GM19463 (cell line): ENCODE data around the gene BBS7.

ENCODE experiments used
- ATAC-seq: cut with Tn5 transposase; IDR thresholded peaks from one replicate; pipeline ENCODE4 v1.9.1; 2021; ENCODE audit warnings: mild to moderate bottlenecking, moderate library complexity; ENCODE audit not compliant: unreplicated experiment

The BBS7 gene

DNA sequence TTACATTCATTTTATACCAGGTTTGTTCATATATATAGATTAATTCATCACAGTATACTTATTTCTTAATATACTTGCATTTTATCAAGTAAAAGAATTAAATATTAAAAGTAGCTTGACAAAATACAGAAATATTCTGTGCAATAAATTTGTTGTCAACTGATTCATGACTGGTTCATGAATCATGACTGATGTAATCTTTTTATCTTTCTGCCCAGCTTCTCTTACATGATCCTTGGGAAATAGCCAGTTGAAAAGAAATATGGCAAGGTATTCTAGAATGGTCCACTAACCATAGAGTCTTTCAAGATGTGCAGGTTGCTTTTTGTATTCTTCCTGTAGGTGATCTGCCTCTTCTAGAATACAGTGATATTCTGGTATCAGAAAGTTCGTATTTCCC is 42.4 kb downstream of the BBS7 start:
- no peak for ATAC-seq

DNA sequence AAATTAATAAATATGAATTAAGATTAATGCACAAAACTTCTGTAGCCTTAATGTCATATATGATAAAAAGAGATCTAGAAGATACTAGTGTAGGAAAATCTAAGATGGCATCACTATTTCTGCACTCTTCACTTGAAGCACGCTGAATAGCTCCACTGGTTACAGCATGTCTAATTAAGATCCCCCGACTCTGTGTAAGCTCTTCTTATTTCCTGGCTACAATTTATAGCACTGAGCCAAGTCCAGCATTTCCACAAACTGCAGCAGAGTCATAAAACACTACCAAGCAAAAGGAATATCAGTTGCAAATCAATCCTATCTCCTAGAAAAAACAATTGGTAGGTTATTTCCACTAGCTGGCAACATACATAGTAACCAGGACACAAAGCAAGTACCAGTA is 45.3 kb downstream of the BBS7 start:
- ATAC-seq = no peak

DNA sequence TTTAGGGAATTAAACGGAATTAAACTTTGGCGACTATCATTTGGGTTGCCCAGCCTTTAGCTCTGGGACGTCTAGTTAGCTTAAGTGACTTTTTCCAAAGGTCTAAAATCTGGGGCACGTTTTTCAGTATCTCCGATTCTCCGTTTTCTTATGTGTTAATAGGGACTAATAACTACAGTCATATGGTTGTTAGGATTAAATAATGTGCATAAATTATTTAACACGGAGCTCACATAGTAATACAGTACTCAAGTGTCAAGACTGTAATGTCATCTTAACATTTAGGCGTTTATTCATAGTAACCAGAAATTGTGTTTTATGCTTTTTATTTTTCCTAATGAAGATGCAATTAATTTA is 46.1 kb downstream of the BBS7 start:
- no peak for ATAC-seq

DNA sequence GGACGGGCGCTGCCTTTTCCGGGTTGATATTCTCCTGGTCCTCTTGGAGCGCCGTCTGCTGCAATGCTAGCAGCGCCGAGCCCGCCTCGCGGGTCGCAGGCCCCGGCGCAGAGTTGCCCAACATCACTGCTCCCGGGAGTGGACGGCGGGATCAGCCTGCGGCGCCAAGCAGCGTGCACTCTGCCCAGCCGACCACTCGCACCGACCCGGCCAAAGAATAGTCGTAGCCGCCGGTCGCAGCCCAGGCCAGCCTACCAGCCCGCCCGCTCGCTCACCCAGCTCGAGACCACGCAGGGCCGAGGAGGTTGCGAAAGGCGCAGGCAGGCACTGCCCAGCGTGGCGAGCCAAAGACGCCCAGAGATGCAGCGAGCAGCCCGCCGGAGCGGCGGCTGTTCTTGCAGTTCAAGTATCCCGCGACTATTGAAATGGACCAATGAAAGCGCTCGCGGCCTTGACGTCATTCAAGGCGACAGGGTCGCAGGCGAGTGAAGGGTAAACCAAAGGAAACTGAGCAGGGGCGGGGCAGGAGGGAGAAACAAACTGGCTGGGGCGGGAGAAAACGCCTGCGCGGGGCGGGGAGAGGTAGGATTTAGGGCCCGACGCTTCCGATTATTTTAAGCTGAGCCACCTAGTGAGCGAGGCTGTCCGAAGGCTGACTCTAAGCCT is 46.6 kb downstream of the BBS7 start, which contains the start of gene CCNA2:
CCNA2 (minus strand) TSS at position 379 of the 666 bp plus-strand sequence; CDS start at position 124, 255 bp downstream.
- peak; percentile 92 for ATAC-seq

DNA sequence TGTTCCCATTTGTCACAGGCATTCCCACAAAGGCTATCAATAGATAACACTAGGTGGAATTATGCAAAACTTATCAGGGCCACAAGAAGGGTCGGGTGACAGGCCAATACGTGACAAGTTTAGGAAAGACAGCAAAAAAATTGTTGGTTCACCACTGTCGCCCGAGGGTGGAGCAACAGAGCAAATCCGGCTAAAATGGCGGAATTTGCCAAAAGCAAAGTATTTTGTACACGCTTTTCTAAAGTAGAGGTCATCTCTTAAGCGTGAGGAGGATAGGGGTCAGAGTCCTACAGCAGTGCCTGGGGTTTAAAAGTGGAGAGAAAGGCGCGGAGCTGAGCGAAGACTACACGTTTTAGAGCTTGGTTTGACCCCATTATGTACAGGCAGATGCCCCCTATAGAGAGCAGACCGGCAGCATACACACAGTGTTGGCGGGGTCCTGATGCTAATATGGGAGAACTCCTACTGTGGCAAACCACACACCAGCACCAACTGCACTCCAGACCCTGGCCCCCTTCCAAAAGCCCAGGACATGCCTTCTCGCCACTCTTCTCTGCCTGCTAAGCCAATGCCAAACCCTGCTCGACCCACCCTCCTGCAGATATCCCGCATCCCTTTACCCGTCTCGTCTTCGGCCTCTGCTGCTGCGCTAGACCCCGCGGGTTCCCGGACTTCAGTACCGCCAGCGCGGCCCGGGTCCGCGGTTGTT is 47.3 kb downstream of the BBS7 start:
- ATAC-seq = peak; percentile 33

DNA sequence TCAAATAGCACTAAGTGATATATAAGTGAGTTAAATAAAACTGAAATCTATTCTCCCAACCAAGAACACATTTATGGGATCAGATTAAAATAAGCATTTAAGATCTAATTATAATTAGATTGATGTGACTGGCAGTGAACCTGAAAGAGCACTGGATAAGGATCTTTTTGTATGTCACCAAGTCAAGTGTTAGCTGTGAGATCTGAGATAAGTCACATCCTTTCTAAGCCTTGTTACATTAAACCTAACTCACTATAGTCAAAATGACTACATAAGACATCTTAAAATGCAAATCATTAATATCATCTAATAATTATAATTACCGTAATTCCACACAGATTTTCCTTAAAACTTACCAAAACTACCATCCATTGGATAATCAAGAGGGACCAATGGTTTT is 48.2 kb downstream of the BBS7 start:
- ATAC-seq = no peak

DNA sequence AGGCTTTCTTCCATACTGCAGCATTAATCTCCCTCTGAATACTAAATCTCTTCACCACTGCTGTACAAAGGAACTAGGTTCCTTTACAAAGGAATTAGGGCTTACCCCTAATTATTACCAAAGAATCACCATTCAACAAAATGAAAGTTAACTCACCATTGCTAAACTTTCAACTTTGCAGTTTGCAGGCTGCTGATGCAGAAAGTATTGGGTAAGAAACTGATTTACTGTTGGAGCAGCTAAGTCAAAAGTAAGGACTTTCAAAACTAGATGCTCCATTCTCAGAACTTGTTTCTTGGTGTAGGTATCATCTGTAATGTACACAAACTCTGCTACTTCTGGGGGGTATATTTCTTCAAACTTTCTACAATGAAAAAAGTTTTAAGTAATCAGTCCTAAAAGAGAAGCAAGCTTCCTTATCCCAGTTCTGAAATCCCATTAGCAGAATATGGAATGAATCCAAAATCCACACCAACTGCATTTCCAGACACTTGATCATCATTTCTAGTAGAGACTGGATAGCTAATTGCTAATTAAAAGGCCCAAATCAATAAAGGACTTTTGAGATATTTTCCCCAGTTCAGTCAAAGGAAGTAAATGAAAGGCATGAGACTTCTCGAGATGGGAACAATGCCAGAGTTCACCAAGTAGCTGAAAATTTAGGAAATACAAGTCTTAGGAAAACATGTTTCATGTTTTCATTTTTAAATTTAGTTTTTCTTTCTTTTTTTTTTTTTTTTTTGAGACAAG is 50.9 kb downstream of the BBS7 start:
- ATAC-seq = no peak

DNA sequence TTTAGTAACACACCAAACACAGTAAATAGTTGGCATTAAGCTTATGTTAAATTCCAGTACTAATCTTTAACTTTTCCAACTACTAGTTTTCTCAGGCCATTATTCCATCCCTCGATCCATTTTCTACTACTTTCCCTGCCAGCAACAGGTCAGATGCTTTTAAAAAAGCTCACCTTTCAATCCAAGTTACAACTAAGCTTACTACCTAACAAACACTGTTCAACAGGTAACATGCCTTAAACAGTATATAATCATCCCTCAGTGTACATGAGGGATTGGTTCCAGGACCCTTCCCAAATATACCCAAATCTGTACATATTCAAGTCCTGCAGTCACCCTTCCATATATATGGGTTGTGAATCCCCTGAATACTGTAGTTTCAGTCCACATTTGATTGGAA is 52.1 kb downstream of the BBS7 start:
- ATAC-seq = no peak

DNA sequence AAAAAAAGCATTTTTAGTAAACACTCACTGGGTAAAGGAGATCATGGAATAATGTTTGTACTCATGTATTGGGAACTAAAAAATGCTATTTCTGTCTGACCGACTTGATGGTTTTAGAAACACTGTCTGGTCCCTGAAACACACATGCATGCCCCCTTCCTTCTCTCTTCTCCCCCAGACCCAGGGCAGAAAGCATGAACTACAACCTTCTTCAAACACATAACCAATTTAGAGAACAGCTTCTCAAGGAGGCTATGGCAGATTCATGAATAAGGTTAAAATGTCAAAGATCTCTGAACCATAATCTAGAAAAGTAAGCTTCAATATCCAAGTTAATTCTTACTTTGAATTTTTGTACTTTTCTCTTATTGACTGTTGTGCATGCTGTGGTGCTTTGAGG is 52.6 kb downstream of the BBS7 start:
- ATAC-seq = no peak

DNA sequence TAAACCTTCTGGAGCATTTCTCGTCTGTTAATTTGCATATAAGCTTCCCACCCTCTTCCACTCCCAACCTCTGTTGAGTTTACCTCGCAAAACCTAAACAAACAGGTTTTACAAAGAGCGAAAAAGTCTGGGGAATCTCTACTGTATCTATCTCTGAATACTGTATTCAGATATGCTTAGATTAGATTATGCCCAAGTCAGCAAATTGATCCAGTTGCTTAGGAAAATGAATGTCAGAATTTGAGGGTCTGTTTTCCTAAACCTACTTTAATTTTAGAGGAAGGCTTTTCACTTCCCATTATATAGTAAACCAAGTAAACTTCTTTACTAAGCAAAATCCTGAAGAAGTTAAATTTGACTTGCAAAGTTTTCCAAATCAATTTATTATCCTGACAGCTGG is 53.3 kb downstream of the BBS7 start:
- ATAC-seq = no peak

DNA sequence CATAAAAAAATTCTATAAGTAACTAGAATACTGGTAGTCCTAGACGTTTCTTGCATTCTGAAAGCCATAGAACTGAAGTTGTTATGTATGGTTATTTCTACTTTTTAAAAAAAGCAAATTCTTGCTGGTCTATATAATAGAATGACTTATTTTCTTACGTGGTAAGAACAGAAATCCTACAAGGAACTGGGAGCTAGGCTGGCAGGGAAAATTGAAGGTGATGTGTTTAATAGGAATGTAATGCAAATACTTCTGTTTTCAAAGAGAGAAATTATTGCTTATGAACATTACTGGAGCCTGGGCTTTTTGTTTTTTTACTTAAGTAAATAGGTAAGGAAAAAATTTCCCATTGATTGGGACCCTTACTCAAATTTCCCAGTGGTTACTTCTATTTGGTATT is 55.5 kb downstream of the BBS7 start:
- no peak for ATAC-seq

DNA sequence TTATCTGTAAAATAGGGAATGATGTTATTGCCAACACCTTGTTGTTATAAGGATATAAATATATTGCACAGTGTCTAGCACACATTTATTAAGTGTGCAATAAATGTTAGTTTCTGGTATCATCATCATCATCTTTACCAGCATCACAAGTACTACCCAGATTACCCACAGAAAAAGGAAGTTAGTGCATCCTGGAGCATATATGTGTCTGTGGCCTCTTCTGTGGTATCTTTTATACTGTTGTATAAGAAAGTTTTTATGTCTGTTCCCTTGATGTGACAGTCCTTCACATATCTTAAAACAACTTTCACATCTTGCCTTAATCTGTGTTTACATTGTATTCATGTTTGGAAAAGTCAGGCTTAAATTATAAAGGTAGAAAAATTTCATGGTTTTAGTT is 59.2 kb downstream of the BBS7 start:
- ATAC-seq = no peak

DNA sequence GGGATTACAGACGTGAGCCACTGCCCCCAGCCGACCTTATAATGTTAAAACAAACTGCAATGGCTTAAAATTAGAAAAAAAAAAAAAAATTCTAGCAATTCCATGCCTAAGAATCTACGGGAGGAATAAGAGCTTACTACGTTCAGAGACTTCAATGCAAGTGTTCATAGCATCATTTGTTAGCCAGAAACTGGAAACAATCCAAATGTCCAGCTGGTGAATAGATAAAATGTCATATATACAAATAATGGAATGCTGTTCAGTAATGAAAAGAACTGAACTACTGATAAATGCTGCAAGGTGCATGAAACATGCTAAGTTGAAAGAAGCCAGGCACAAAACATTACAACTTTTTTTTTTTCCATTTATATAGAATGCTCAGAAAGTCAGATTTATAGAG is 63.9 kb downstream of the BBS7 start:
- ATAC-seq = no peak

DNA sequence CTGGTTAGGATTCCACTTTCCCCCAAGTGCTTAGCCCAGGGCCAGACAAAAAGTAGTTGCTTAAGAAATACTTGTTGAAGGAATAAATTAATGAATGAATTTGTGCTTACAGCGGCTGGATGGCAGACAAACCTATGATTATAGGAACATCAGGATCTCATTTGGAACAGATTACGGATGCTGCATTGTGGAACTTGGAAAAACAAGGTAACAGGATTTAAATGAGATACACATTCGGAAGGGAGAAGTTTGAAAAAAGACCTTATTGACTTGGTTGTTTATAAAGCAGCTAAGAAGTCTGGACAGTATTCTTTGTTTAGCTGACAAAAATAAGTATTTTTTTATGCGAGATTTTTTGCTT is 68.6 kb downstream of the BBS7 start:
- ATAC-seq = no peak

DNA sequence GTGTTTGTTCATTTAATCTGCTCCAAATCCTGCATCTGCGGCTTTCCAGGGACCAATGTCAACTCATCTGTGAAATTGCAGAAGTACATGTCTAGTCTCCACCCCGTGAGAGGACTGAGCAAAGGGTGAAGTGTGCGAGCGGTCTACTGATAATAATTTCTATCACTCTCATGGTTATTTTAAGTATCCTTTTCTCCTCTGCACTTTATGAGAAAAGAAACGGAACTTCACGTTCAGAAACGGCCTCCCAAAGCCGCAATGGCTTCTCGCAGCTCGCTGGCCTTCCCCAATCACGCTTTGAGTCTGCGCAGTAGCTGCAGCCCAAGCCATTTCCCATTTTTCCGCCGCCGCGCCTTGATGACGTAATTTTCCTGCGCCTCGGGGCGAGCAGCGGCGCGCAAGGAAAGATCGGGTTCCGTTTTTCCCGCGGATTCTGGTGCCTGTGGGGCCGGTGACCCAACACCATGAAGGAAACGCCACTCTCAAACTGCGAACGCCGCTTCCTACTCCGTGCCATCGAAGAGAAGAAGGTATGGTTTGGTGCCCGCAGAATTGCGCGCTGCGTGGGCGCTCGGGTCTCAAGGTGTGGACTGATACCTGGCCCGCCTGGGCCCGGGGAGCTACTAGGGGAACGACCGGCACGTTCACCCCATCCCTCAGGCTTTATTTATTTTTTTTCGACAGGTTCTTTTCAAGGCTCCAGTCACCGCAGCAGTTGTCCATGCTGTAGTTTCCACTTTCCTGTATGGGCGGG is 69.1 kb downstream of the BBS7 start, which contains the start of gene EXOSC9:
EXOSC9 (plus strand) TSS at position 363 of the 754 bp plus-strand sequence; CDS start at position 465, 102 bp downstream.
- peak; percentile 81 for ATAC-seq

DNA sequence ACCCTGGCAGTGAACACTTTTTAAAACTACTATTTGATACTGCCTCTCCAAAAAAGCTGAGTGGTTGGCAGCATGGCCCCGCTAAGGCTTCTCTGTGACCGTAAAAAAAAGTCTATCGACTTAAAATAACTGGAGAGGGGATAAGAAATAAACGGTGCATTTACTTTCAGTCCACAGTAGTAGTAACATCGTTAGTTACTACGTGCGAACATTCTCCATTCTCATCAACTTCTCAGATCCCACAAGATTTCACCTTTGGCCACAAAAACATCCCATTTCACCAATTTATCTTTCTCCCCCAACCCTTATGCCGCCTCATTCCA is 69.7 kb downstream of the BBS7 start:
- peak; percentile 13 for ATAC-seq

DNA sequence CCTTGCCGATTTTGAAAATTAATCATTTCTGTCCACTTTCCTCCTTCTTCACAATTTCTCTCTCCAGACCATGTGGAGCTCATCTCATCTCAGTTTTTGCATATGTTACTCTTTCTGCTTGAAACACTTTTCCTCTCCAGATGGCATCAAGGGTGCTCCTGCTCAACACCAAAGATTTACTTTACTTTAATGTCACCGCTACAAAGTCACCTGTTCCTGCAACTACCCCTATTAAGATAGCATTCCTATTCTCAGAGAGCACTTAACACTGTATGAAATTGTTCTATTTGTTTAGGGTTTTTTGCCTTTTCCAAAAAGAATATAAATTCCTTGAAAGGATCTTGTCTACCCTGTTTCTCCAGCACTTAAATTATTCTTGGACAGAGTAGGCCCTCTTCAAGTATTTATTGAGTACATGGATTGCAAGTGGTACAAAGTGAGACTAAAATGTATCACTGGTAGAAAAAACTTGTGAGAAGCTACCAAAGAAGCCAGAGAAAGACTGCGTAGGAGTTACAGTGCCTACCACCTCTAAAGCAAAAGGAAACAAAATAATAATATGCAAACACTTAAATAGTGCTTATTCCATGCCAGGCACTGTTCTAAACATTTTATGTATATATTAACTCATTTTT is 70.3 kb downstream of the BBS7 start:
- ATAC-seq = no peak

DNA sequence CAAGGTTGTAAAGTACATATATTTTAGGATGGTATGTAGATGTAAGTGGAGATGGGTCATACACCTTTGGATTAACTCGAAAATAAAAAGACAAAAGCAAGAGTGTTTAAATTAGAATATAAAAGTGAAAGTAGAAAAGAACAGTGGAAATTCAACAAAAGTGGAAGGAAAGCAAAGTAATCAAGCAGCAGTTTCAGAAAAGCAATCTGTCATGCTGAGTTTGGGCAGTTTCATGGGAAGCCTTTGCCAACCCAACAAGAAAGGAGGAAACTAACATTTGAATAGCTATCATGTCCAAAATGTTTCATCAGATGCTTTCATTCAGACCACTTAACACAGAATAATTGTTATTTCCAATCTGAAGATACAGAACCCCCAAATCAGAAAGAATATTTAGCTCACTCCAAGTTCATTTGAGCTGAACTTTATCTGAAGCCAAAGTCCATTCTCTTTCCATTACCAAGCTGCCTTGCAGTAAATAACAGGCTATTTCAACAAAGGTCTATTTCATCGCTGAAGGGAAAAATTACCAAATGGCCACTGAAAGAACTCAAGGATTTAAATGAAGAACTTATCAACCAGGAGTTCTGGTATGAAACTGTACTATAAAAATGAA is 71.0 kb downstream of the BBS7 start:
- ATAC-seq = no peak

DNA sequence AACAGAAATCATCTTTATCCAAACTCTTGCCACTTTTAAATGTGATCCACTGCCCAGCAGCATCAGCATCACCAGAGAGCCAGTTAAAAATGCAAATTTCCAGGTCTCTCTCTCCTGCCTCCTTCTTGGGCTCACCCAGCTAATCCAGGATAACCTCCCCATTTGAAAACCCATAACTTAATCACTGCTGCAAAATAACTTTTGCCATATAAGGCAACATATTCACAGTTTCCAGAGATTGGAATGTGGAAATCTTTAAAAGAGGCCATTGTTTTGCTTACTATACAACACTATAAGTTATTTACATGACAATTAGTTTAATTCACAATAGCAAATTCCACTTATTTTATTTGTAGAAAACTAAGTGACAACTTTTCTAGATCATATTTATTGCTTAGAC is 74.0 kb downstream of the BBS7 start:
- ATAC-seq = no peak

DNA sequence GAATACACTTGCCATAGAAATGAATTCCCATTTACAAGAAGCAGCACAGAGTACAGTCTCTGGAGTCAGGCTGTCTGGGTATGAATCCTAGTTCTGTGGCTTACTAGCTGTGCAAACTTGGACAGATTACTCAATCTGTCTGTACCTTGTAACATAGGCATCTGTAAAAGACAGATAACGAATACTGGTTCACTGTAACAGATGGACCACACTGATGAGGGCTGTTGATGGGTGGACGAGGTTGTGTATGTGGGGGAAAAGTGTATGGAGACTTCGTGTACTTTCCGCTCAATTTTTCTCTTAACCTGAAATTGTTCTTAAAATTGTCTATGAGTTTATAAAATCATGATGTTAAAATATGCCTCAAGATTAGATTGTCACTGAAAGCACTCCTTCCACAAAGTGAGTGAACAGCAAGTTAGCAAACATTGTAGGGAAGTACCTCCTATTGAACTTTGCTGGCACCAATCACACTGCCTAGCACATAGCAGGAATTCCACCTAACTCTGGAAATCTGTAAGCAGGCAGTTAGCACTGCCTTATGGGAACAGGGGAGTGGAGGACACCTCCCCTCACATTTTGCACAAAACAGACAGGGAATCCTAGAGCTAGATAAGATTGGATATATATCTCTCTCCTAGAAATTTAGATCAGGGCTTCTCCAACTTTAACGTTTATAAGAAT is 75.6 kb downstream of the BBS7 start:
- no peak for ATAC-seq
